ENCODE data around the gene AATK.
"Not testable (repeated sequence)": the region's sequence is repeated elsewhere in the genome, so short reads cannot be mapped to it uniquely, and the experiment has no call there.

AATK gene

GRCh38 chr17:81161536-81161935 lies 4.5 kb downstream of the AATK start:
- DNase-seq = no peak

- no peak for DNase-seq
Measured at GRCh38 chr17:81160747-81161453, 5.1 kb downstream of the AATK start.

GRCh38 chr17:81160306-81160705 lies 5.7 kb downstream of the AATK start:
- no peak for DNase-seq

- DNase-seq = no peak
Measured at GRCh38 chr17:81159611-81160265, 6.3 kb downstream of the AATK start.

GRCh38 chr17:81158688-81159590 lies 7.1 kb downstream of the AATK start:
- DNase-seq = no peak

GRCh38 chr17:81157848-81158687 lies 8.0 kb downstream of the AATK start:
- no peak for DNase-seq

- DNase-seq = no peak
Measured at GRCh38 chr17:81156866-81157805, 8.9 kb downstream of the AATK start.

GRCh38 chr17:81154961-81155360 lies 11.1 kb downstream of the AATK start:
- DNase-seq = no peak

- not testable (repeated sequence) for DNase-seq
Measured at GRCh38 chr17:81154016-81154415, 12.0 kb downstream of the AATK start.

GRCh38 chr17:81153340-81153803 lies 12.6 kb downstream of the AATK start:
- no peak for DNase-seq

GRCh38 chr17:81152288-81152828 lies 13.7 kb downstream of the AATK start:
- no peak for DNase-seq

GRCh38 chr17:81151278-81151677 lies 14.7 kb downstream of the AATK start:
- DNase-seq = no peak

GRCh38 chr17:81150377-81151077 lies 15.5 kb downstream of the AATK start:
- no peak for DNase-seq

GRCh38 chr17:81148986-81149533 lies 17.0 kb downstream of the AATK start:
- DNase-seq = no peak

GRCh38 chr17:81148571-81148970 lies 17.4 kb downstream of the AATK start:
- DNase-seq = no peak

- no peak for DNase-seq
Measured at GRCh38 chr17:81147701-81148100, 18.3 kb downstream of the AATK start.

- DNase-seq = not testable (repeated sequence)
Measured at GRCh38 chr17:81146208-81146607, 19.8 kb downstream of the AATK start.

GRCh38 chr17:81144423-81144781 lies 21.6 kb downstream of the AATK start:
- no peak for DNase-seq

GRCh38 chr17:81143717-81144422 lies 22.2 kb downstream of the AATK start:
- DNase-seq = no peak

- DNase-seq = no peak
Measured at GRCh38 chr17:81143200-81143527, 22.9 kb downstream of the AATK start.
